HepG2 (cell line): ENCODE results near the gene BRCA1. TPM values are rescaled to one million over a fixed set of nuclear protein-coding genes. Genes with fewer than 3 reads are reported as not detected.

Source experiments
- DNMT1 ChIP-seq: sonication (generic); formaldehyde crosslinking; IDR thresholded peaks from 2 replicates; pipeline ENCODE4 v1.5.1; 2020; ENCODE audit warnings: mild to moderate bottlenecking, missing genetic modification reagents
- DPF2 ChIP-seq: sonication (generic); formaldehyde crosslinking; IDR thresholded peaks from 2 replicates; pipeline ENCODE4 v1.4.0; 2020; ENCODE audit warnings: mild to moderate bottlenecking, low read depth, missing genetic modification reagents, borderline replicate concordance
- GTF2F1 ChIP-seq: fragments of 150-350 bp; IDR thresholded peaks from 2 replicates; pipeline ENCODE4 v1.6.1; 2014; ENCODE audit warnings: low read length
- IKZF5 ChIP-seq: IDR thresholded peaks from 2 replicates; pipeline ENCODE4 v1.6.1; 2018; ENCODE audit warnings: missing genetic modification reagents, mild to moderate bottlenecking, missing compliant biosample characterization
- MAF1 ChIP-seq: sonication (generic); formaldehyde crosslinking; IDR thresholded peaks from 2 replicates; pipeline ENCODE4 v1.5.0; 2020; ENCODE audit warnings: missing genetic modification reagents, borderline replicate concordance
- RAD51 ChIP-seq: fragments of 450-650 bp; IDR thresholded peaks from 2 replicates; pipeline ENCODE4 v1.6.1; 2016; ENCODE audit warnings: borderline replicate concordance
- SNAI1 ChIP-seq: sonication (generic); formaldehyde crosslinking; IDR thresholded peaks from 2 replicates; pipeline ENCODE4 v1.5.0; 2020; ENCODE audit warnings: mild to moderate bottlenecking, missing genetic modification reagents, borderline replicate concordance
- SP140L ChIP-seq: sonication (generic); formaldehyde crosslinking; IDR thresholded peaks from 2 replicates; pipeline ENCODE4 v1.4.0; 2020; ENCODE audit warnings: missing genetic modification reagents, borderline replicate concordance
- TARDBP ChIP-seq: sonication (generic); formaldehyde crosslinking; IDR thresholded peaks from 2 replicates; pipeline ENCODE4 v1.8.0; 2022; ENCODE audit warnings: mild to moderate bottlenecking, missing genetic modification reagents
- TRIM24 ChIP-seq: sonication (generic); formaldehyde crosslinking; IDR thresholded peaks from 2 replicates; pipeline ENCODE4 v1.8.0; 2022; ENCODE audit warnings: mild to moderate bottlenecking, missing genetic modification reagents
- ZFP36L2 ChIP-seq: sonication (generic); formaldehyde crosslinking; IDR thresholded peaks from 2 replicates; pipeline ENCODE4 v1.4.0; 2020; ENCODE audit warnings: missing genetic modification reagents
- ZFP90 ChIP-seq: sonication (generic); formaldehyde crosslinking; IDR thresholded peaks from 2 replicates; pipeline ENCODE4 v1.8.0; 2022; ENCODE audit warnings: missing genetic modification reagents, mild to moderate bottlenecking, inconsistent platforms, borderline replicate concordance
- ZNF207 ChIP-seq: fragments of 450-650 bp; IDR thresholded peaks from 2 replicates; pipeline ENCODE4 v1.6.1; 2016; ENCODE audit warnings: antibody characterized with exemption, borderline replicate concordance
- ZNF232 ChIP-seq: sonication (generic); formaldehyde crosslinking; IDR thresholded peaks from 2 replicates; pipeline ENCODE4 v1.4.0; 2020; ENCODE audit warnings: missing genetic modification reagents, borderline replicate concordance
- ZNF235 ChIP-seq: sonication (generic); formaldehyde crosslinking; IDR thresholded peaks from 2 replicates; pipeline ENCODE4 v1.8.1; 2023; ENCODE audit warnings: mild to moderate bottlenecking, missing genetic modification reagents, borderline replicate concordance
- ZNF263 ChIP-seq: sonication (generic); formaldehyde crosslinking; IDR thresholded peaks from 2 replicates; pipeline ENCODE4 v1.4.0; 2020; ENCODE audit warnings: missing genetic modification reagents
- ZNF615 ChIP-seq: sonication (generic); formaldehyde crosslinking; IDR thresholded peaks from 2 replicates; pipeline ENCODE4 v1.5.0; 2020; ENCODE audit warnings: mild to moderate bottlenecking, missing genetic modification reagents, borderline replicate concordance
- ZNF841 ChIP-seq: sonication (generic); formaldehyde crosslinking; IDR thresholded peaks from 2 replicates; pipeline ENCODE4 v1.8.1; 2023; ENCODE audit warnings: missing genetic modification reagents, borderline replicate concordance
- ZNF891 ChIP-seq: sonication (generic); formaldehyde crosslinking; IDR thresholded peaks from 2 replicates; pipeline ENCODE4 v1.5.0; 2020; ENCODE audit warnings: mild to moderate bottlenecking, missing genetic modification reagents
- polyA plus RNA-seq, 8 experiments: library from polyadenylated mRNA; depleted of rRNA in 3 of 8; stranded (reverse) in 7 of 8; unstranded in 1 of 8; fragments of >200 nt; fragmentation: Illumina TruSeq in 4 of 8; extraction: Trizol in 4 of 8; gene quantifications; 2 replicates each; pipeline versions ENCODE4 v1.2.1 to v1.2.3, GENCODE V29; 2011 to 2016; ENCODE audit warnings: low read depth in 4 of 8, missing spikeins in 1 of 8, mixed read lengths in 1 of 8; ENCODE audit not compliant: insufficient read depth in 1 of 8
- total RNA-seq, 5 experiments: library from RNA; depleted of rRNA; stranded (reverse); fragments of >200 nt; fragmentation: Illumina TruSeq; extraction: Trizol; gene quantifications; 2 replicates each; pipeline ENCODE4 v1.2.3, GENCODE V29; 2016; ENCODE audit warnings: low read depth in 1 of 5
- TF ChIP-seq, protein P1 (sequence below): sonication (generic); formaldehyde crosslinking; IDR thresholded peaks from 2 replicates; pipeline ENCODE4 v1.4.0; 2020; ENCODE audit warnings: mild to moderate bottlenecking, missing genetic modification reagents, borderline replicate concordance
- TF ChIP-seq, protein P2 (sequence below): sonication (generic); formaldehyde crosslinking; IDR thresholded peaks from 2 replicates; pipeline ENCODE4 v1.8.0; 2023; ENCODE audit warnings: mild to moderate bottlenecking, missing genetic modification reagents

The BRCA1 gene
- total and polyA plus RNA-seq, 2 of the 13 experiments (the other 11 are each of a cell fraction or from before 2014, with no cell fraction given): 13.3 to 37.5 TPM

DNA sequence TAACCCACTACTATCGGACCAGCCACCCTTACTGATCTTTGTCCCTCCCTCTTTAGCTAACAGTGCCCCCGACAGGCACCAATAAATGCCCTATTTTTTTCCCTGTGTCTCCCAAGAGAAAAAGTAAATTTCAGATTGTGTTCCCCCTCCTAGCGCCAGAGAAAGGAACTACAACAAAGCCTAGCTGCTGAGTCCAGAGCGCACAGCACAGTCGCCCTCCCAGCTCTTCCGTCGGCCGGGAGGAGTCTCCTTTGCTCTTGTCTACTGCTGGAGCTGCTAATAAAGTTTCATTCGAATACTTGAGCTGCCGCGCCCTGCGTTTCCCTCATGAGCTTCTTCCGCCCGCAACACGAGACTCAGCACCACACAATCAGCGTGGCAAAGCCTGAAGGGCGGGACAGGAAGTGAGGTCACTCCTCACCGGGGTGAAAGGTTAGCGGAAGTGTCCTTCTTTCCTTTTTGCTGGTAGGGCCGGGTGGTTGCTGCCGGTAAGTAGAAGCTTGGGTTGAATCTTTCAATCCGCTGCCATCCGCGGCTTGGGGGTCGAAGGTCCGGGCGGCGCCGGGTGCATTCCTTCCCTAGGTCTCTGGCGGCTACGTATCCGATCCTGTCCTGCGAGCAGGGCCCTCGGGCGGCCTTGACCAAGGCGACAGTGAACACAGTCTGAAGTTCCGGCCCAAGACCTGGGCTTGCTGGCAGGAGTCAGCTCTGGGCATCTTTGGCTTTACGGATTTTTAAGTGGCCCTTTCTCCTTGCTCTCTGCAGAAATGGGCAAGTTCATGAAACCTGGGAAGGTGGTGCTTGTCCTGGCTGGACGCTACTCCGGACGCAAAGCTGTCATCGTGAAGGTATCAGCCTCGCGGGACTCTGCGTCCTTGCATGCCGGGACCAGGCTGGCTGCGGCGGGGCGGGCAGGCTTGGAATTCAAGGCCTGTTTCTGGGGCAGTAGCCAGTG, 126.9 kb downstream of the BRCA1 start, which contains the start of gene RPL27 (continued):
- TF ChIP-seq ZFP36L2 (peak; percentile 95), ZNF615 (CRISPR knock-in tag) (no peak), ZNF235 (CRISPR knock-in tag) (0 out of 2 replicates have a peak, but pooled peaks have one; percentile 75), MAF1 (CRISPR knock-in tag) (peak; percentile 4; the same call in 1 of the 2 replicates), ZNF207 (no peak), ZNF232 (CRISPR knock-in tag) (peak; percentile 17), IKZF5 (CRISPR knock-in tag) (peak; percentile 100), DPF2 (CRISPR knock-in tag) (peak; percentile 52; the same call in 1 of the 2 replicates), SNAI1 (no peak), SP140L (CRISPR knock-in tag) (peak; percentile 67), ZFP90 (CRISPR knock-in tag) (peak; percentile 93; the same call in 1 of the 2 replicates), ZNF263 (peak; percentile 99), RAD51 (no peak), DNMT1 (peak; percentile 62; the same call in 1 of the 2 replicates), TRIM24 (CRISPR knock-in tag) (no peak), ZNF891 (CRISPR knock-in tag) (peak; percentile 99), ZNF841 (CRISPR knock-in tag) (no peak), GTF2F1 (0 out of 2 replicates have a peak, but pooled peaks have one; percentile 71), TARDBP (CRISPR knock-in tag) (peak; percentile 99)
- TF ChIP-seq, protein P1, sequence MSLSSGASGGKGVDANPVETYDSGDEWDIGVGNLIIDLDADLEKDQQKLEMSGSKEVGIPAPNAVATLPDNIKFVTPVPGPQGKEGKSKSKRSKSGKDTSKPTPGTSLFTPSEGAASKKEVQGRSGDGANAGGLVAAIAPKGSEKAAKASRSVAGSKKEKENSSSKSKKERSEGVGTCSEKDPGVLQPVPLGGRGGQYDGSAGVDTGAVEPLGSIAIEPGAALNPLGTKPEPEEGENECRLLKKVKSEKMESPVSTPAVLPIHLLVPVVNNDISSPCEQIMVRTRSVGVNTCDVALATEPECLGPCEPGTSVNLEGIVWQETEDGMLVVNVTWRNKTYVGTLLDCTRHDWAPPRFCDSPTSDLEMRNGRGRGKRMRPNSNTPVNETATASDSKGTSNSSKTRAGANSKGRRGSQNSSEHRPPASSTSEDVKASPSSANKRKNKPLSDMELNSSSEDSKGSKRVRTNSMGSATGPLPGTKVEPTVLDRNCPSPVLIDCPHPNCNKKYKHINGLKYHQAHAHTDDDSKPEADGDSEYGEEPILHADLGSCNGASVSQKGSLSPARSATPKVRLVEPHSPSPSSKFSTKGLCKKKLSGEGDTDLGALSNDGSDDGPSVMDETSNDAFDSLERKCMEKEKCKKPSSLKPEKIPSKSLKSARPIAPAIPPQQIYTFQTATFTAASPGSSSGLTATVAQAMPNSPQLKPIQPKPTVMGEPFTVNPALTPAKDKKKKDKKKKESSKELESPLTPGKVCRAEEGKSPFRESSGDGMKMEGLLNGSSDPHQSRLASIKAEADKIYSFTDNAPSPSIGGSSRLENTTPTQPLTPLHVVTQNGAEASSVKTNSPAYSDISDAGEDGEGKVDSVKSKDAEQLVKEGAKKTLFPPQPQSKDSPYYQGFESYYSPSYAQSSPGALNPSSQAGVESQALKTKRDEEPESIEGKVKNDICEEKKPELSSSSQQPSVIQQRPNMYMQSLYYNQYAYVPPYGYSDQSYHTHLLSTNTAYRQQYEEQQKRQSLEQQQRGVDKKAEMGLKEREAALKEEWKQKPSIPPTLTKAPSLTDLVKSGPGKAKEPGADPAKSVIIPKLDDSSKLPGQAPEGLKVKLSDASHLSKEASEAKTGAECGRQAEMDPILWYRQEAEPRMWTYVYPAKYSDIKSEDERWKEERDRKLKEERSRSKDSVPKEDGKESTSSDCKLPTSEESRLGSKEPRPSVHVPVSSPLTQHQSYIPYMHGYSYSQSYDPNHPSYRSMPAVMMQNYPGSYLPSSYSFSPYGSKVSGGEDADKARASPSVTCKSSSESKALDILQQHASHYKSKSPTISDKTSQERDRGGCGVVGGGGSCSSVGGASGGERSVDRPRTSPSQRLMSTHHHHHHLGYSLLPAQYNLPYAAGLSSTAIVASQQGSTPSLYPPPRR (CRISPR knock-in tag): peak; percentile 90
- TF ChIP-seq, protein P2, sequence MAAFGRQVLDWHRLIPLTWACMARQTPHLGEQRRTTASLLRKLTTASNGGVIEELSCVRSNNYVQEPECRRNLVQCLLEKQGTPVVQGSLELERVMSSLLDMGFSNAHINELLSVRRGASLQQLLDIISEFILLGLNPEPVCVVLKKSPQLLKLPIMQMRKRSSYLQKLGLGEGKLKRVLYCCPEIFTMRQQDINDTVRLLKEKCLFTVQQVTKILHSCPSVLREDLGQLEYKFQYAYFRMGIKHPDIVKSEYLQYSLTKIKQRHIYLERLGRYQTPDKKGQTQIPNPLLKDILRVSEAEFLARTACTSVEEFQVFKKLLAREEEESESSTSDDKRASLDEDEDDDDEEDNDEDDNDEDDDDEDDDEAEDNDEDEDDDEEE (CRISPR knock-in tag): peak; percentile 98
